K562 (cell line): ENCODE results near the gene IGF2BP1. TPM values are rescaled to one million over a fixed set of nuclear protein-coding genes. Genes with fewer than 3 reads are reported as not detected.

Experiments
- ATAC-seq: fragments of 200-7000 bp; cut with Tn5 transposase; 3 replicates; pipeline ENCODE4 v1.9.1; 2020; ENCODE audit warnings: moderate library complexity
- BruUV-seq: library from RNA; stranded (reverse); fragments of 400-500 nt; replicated peaks from 2 replicates; lab custom pipeline; 2021; lab: Mats Ljungman, UMichigan
- CTCF ChIA-PET: fragments of 300-600 bp; formaldehyde crosslinking; extraction: SDS; loops from one replicate; lab custom pipeline; 2021; ENCODE audit warnings: low intra/inter-chr PET ratio; lab: Yijun Ruan, JAX
- POLR2A ChIA-PET: fragments of 300-600, 350-650 bp; sonication (Branson Sonifier 250); formaldehyde crosslinking; extraction: SDS; loops from one replicate; lab custom pipeline; 2021; ENCODE audit warnings: antibody characterized with exemption, inconsistent platforms; lab: Yijun Ruan, JAX
- DNase-seq, 4 experiments: peaks; one replicate each; pipeline versions ENCODE4 v3.0.0 to v3.0.0-alpha.2; 2011 to 2018; ENCODE audit warnings: low spot score in 3 of 4, mixed read lengths in 3 of 4; ENCODE audit errors: extremely low read depth in 1 of 4
- FAIRE-seq: peaks from 2 replicates; lab custom pipeline; 2011; peaks lifted over from hg19 to GRCh38; lab: Jason Lieb, UNC
- H2AFZ ChIP-seq: 2 replicates; pipeline ENCODE4 v1.6.0; 2011; ENCODE audit warnings: low read depth, low read length, control low read depth, inconsistent platforms
- H3K27ac ChIP-seq: fragments of 200-600 bp; 3 replicates; pipeline ENCODE4 v1.8.0; 2011; ENCODE audit warnings: low read depth, mild to moderate bottlenecking, control low read depth, inconsistent platforms, low read length, moderate library complexity, mixed read lengths; ENCODE audit errors: extremely low read depth
- H3K27me3 ChIP-seq, 2 experiments: fragments of 300-600 bp in 1 of 2; 2 replicates in 1 of 2; 3 replicates in 1 of 2; pipeline versions ENCODE4 v1.6.0 to v1.8.0; 2011; ENCODE audit warnings: inconsistent platforms in 2 of 2, low read length in 2 of 2, mild to moderate bottlenecking in 1 of 2, mixed read lengths in 1 of 2, moderate library complexity in 1 of 2; ENCODE audit not compliant: control insufficient read depth in 2 of 2, insufficient read depth in 2 of 2
- H3K36me3 ChIP-seq: fragments of 300-600 bp; 3 replicates; pipeline ENCODE4 v1.8.0; 2011; ENCODE audit warnings: mild to moderate bottlenecking, low read length, inconsistent platforms; ENCODE audit not compliant: control insufficient read depth, insufficient read depth
- H3K4me1 ChIP-seq, 2 experiments: fragments of 200-600 bp in 1 of 2; replicated peaks in 1 of 2; 2 replicates in 1 of 2; 3 replicates in 1 of 2; pipeline versions ENCODE4 v1.5.1 to v1.8.0; 2011; ENCODE audit warnings: inconsistent platforms in 2 of 2, low read length in 2 of 2, mild to moderate bottlenecking in 1 of 2, mixed read lengths in 1 of 2, moderate library complexity in 1 of 2; ENCODE audit not compliant: control insufficient read depth in 2 of 2, insufficient read depth in 2 of 2
- H3K4me2 ChIP-seq: 2 replicates; pipeline ENCODE4 v1.6.1; 2011; ENCODE audit warnings: low read length, control low read depth, inconsistent platforms, mixed read lengths; ENCODE audit not compliant: insufficient read depth
- H3K4me3 ChIP-seq: fragments of 200-600 bp; sonication (generic), shearing (Covaris generic); 2 replicates; pipeline ENCODE4 v1.5.1; 2016; ENCODE audit warnings: control low read depth, inconsistent platforms
- H3K79me2 ChIP-seq: fragments of 200-600 bp; 3 replicates; pipeline ENCODE4 v1.8.0; 2011; ENCODE audit warnings: low read length, inconsistent platforms; ENCODE audit not compliant: control insufficient read depth, insufficient read depth
- H3K9ac ChIP-seq, 2 experiments: 2 replicates each; pipeline versions ENCODE4 v1.6.0 to v1.6.1; 2011; ENCODE audit warnings: low read depth in 2 of 2, low read length in 2 of 2, control low read depth in 1 of 2, inconsistent platforms in 1 of 2, mild to moderate bottlenecking in 1 of 2, mixed read lengths in 1 of 2; ENCODE audit not compliant: insufficient read depth in 1 of 2
- H3K9me1 ChIP-seq: one replicate; pipeline ENCODE4 v1.6.0; 2011; ENCODE audit warnings: inconsistent platforms, mild to moderate bottlenecking, low read length, moderate library complexity; ENCODE audit not compliant: control insufficient read depth, insufficient read depth
- H3K9me3 ChIP-seq: replicated peaks from 2 replicates; pipeline ENCODE4 v1.5.1; 2011; ENCODE audit warnings: low read depth, low read length, inconsistent platforms; ENCODE audit not compliant: control insufficient read depth, insufficient read depth
- H4K20me1 ChIP-seq: replicated peaks from 2 replicates; pipeline ENCODE4 v1.6.1; 2011; ENCODE audit warnings: low read length, inconsistent platforms, mixed read lengths; ENCODE audit not compliant: control insufficient read depth, insufficient read depth
- CREB1 ChIP-seq, 2 experiments: sonication (generic) in 1 of 2; formaldehyde crosslinking in 1 of 2; IDR thresholded peaks; 2 replicates each; pipeline versions ENCODE4 v1.6.1 to v1.8.0; 2012 to 2022; ENCODE audit warnings: inconsistent platforms in 1 of 2, mild to moderate bottlenecking in 1 of 2, missing genetic modification reagents in 1 of 2, moderate library complexity in 1 of 2
- KLF10 ChIP-seq: fragments of 250-450 bp; sonication (Bioruptor Pico); IDR thresholded peaks from 2 replicates; pipeline ENCODE4 v1.6.1; 2021; ENCODE audit warnings: matching md5 sums
- MEF2D ChIP-seq: conservative IDR thresholded peaks from 2 replicates; pipeline ENCODE4 v1.6.1; 2016; ENCODE audit warnings: low read depth, missing genetic modification characterization, missing compliant biosample characterization
- PML ChIP-seq: IDR thresholded peaks from 2 replicates; pipeline ENCODE4 v1.6.1; 2012; ENCODE audit warnings: low read length, inconsistent platforms
- POLR2G ChIP-seq: fragments of 200-400 bp; formaldehyde crosslinking; IDR thresholded peaks from 2 replicates; pipeline ENCODE4 v1.6.1; 2017; ENCODE audit warnings: low read depth, mild to moderate bottlenecking, antibody characterized with exemption, low read length, moderate library complexity
- RBM22 ChIP-seq: fragments of 200-400 bp; formaldehyde crosslinking; IDR thresholded peaks from 2 replicates; pipeline ENCODE4 v1.6.1; 2018; ENCODE audit warnings: low read length, low read depth; ENCODE audit not compliant: poor library complexity, severe bottlenecking
- SLC30A9 ChIP-seq: fragments of 250-450 bp; sonication (Bioruptor Pico); IDR thresholded peaks from 2 replicates; pipeline ENCODE4 v1.8.0; 2022; ENCODE audit warnings: mild to moderate bottlenecking, moderate library complexity
- WGBS: fragments of 100-300 bp; shearing (Covaris generic); methylation state at CpG from one replicate; pipeline ENCODE4 v1.1.6; 2016; ENCODE audit warnings: low coverage, mixed read lengths; ENCODE audit not compliant: insufficient coverage; ENCODE audit errors: missing lambda C conversion rate; 5-methylcytosine and 5-hydroxymethylcytosine counted together
- in situ Hi-C: fragments of 300-500 bp; cut with MboI; formaldehyde crosslinking; loops from 4 replicates; pipeline ENCODE4 v1.15.0; 2018; ENCODE audit warnings: inconsistent platforms, mixed read lengths
- intact Hi-C: fragments of 100-400 bp; cut with micrococcal nuclease; formaldehyde crosslinking; loops from 2 replicates; pipeline ENCODE4 v1.14.2; 2022
- polyA plus RNA-seq, 8 experiments: library from polyadenylated mRNA; depleted of rRNA in 4 of 8; stranded (reverse) in 5 of 8; unstranded in 3 of 8; fragments of >200 nt; fragmentation: Nextera tagmentation in 2 of 8; fragmentation: Illumina TruSeq in 1 of 8; extraction: Ambion mirVana in 2 of 8; extraction: Trizol in 1 of 8; gene quantifications; 2 replicates each; pipeline versions ENCODE4 v1.2.1 to v1.2.3, GENCODE V29; 2011 to 2014; ENCODE audit warnings: inconsistent platforms in 1 of 8, missing spikeins in 1 of 8
- total RNA-seq, 7 experiments: library from RNA; depleted of rRNA in 6 of 7; stranded (reverse); fragments of >200 nt in 6 of 7; fragmentation: Illumina TruSeq in 2 of 7; extraction: Trizol in 2 of 7; gene quantifications; 2 replicates each; pipeline versions ENCODE4 v1.2.1 to v1.2.3, GENCODE V29; 2011 to 2021; ENCODE audit warnings: low replicate concordance in 1 of 7

The IGF2BP1 gene
- total and polyA plus RNA-seq, 9 of the 15 experiments (the other 6 are each of a cell fraction or from before 2014, with no cell fraction given) = 13.0 to 318 (median 53.6) TPM

DNA sequence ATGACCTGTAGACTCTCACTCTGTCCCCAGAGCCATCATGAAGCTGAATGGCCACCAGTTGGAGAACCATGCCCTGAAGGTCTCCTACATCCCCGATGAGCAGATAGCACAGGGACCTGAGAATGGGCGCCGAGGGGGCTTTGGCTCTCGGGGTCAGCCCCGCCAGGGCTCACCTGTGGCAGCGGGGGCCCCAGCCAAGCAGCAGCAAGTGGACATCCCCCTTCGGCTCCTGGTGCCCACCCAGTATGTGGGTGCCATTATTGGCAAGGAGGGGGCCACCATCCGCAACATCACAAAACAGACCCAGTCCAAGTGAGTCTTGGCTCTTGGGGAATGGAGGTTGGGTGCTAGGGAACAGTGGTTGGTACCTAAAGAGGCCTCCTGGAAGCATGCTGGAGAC lies 41.0 kb downstream of the IGF2BP1 start:
- no peaks in the 10 kb centered on the region for H3K9me3 ChIP-seq
- no peak for FAIRE-seq
- H3K79me2 ChIP-seq = peaks cover 37% of the 10 kb centered on the region
- CTCF ChIA-PET = no interaction called here
- no peak overlapping the region for H2AFZ ChIP-seq
- POLR2A ChIA-PET = no interaction called here
- no peak for DNase-seq
- no peak overlapping the region for H3K27ac ChIP-seq
- H3K36me3 ChIP-seq = peaks cover 96% of the 10 kb centered on the region
- no peak for ATAC-seq
- in situ Hi-C loops = loop anchor here (10.0 to 25.0 kb wide), 2 partner anchors 223 to 351 kb away; partner anchors contain the start of gene TTLL6
- no peak overlapping the region for H3K4me2 ChIP-seq
- H4K20me1 ChIP-seq = no peaks in the 10 kb centered on the region; the same call in 1 of the 2 replicates
- peaks cover 0 to 10% of the 10 kb centered on the region in 2 experiments; a peak in 2 of 5 replicates for H3K4me1 ChIP-seq
- intact Hi-C loops = loop anchor here (10.0 kb wide), 1 partner anchor 233 kb away; no protein-coding TSS in a partner anchor
- no peaks in the 10 kb centered on the region for H3K9me1 ChIP-seq
- 97% methylated on average over 7 of the region's 8 CpGs for WGBS
- H3K4me3 ChIP-seq = no peak overlapping the region
- no TSS peak for BruUV-seq
- no peak for TF ChIP-seq SLC30A9 (CRISPR knock-in tag)
- no peak for TF ChIP-seq CREB1 (IDR thresholded peaks at IDR 0.05)
- TF ChIP-seq CREB1 (CRISPR knock-in tag; IDR thresholded peaks at IDR 0.05) = no peak
- peak; percentile 74 for TF ChIP-seq RBM22
- peak; percentile 63 for TF ChIP-seq POLR2G
- no peak for TF ChIP-seq KLF10
- no peak for TF ChIP-seq PML
- TF ChIP-seq MEF2D (tag) = no peak
- H3K9ac ChIP-seq = no peak overlapping the region
- no peaks in the 10 kb centered on the region for H3K27me3 ChIP-seq
